ENCODE data around the gene VHLL.

The VHLL gene

GRCh38 chr1:156291226-156292061 lies 7.7 kb downstream of the VHLL start:
- peak overlapping the region; percentile 57 to 93 for H3K27ac ChIP-seq
- DNase-seq (ENCODE audit: low spot score): peak; percentile 94
- H3K4me3 ChIP-seq: peak overlapping the region; percentile 71
- TF ChIP-seq, protein P1, sequence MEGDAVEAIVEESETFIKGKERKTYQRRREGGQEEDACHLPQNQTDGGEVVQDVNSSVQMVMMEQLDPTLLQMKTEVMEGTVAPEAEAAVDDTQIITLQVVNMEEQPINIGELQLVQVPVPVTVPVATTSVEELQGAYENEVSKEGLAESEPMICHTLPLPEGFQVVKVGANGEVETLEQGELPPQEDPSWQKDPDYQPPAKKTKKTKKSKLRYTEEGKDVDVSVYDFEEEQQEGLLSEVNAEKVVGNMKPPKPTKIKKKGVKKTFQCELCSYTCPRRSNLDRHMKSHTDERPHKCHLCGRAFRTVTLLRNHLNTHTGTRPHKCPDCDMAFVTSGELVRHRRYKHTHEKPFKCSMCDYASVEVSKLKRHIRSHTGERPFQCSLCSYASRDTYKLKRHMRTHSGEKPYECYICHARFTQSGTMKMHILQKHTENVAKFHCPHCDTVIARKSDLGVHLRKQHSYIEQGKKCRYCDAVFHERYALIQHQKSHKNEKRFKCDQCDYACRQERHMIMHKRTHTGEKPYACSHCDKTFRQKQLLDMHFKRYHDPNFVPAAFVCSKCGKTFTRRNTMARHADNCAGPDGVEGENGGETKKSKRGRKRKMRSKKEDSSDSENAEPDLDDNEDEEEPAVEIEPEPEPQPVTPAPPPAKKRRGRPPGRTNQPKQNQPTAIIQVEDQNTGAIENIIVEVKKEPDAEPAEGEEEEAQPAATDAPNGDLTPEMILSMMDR (IDR thresholded peaks at IDR 0.05): no peak

DNA sequence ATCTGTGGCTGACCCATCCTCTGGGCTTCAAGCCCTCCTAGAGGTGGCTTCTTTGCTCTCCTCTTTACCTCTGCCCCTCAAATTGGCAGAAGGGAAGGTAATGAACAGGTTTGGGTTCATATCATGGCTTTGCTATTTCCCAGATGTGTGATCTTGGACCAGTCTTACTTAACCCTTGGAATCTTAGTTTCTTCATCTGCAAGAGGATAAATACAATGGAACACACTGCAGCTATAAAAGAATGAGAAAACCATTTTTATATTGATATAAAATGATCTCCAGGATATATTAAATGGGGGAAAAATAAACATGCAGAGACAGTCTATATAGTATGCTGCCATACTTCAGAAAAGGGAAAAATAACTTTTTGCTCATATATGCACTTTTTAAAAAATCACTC lies 9.2 kb downstream of the VHLL start:
- DNase-seq (ENCODE audit: low spot score): no peak
- H3K27ac ChIP-seq: no peak overlapping the region
- TF ChIP-seq, protein P1 (IDR thresholded peaks at IDR 0.05): no peak
- no peak overlapping the region for H3K4me3 ChIP-seq

GRCh38 chr1:156286061-156286460 lies 13.0 kb downstream of the VHLL start:
- H3K4me3 ChIP-seq: no peak overlapping the region
- DNase-seq (ENCODE audit: low spot score): no peak
- no peak overlapping the region for H3K27ac ChIP-seq

GRCh38 chr1:156285437-156285836 lies 13.7 kb downstream of the VHLL start:
- TF ChIP-seq, protein P1 (IDR thresholded peaks at IDR 0.05): no peak
- H3K27ac ChIP-seq: no peak overlapping the region

More at GRCh38 chr1:156286061-156286460, 13.0 kb downstream of the VHLL start:
- TF ChIP-seq, protein P1 (IDR thresholded peaks at IDR 0.05): no peak

GRCh38 chr1:156284757-156285156 lies 14.3 kb downstream of the VHLL start:
- H3K27ac ChIP-seq: no peak overlapping the region
- TF ChIP-seq, protein P1 (IDR thresholded peaks at IDR 0.05): no peak
- no peak overlapping the region for H3K4me3 ChIP-seq
- DNase-seq (ENCODE audit: low spot score): no peak

More at GRCh38 chr1:156285437-156285836, 13.7 kb downstream of the VHLL start:
- no peak overlapping the region for H3K4me3 ChIP-seq
- no peak for DNase-seq (ENCODE audit: low spot score)

DNA sequence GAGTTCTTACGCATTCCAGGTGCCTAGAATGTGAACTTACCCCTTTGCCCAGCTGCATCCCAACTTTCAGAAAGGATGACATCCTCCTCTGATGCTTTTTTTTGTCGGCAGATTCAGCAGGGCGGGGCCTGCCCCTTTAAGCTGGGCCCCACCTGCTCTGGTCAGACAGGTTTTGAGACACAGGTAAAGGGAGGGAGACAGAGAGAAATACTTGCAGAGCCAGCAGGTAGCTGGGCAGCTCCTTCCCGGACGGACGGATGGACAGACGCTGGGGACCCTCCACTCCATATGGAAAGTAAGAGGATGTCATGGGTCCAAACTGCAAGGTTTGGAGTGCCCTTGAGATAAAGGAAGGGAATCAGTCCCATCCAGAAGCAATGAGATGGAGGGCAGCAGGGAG lies 15.0 kb downstream of the VHLL start, which contains the start of gene TMEM79:
Gene TMEM79 (plus strand): TSS at position 214 of the 400 bp plus-strand sequence. CDS start 902 bp downstream, outside the sequence.
- Histone ChIP-seq H3K4me3 (peak within 1 kb of the TSS; percentile 89), H3K27ac (peak within 1 kb of the TSS in 1 of 2 donors; percentile 90)
- TF ChIP-seq, protein P1 (IDR thresholded peaks at IDR 0.05): no peak
- no peak for DNase-seq (ENCODE audit: low spot score)

- Histone ChIP-seq H3K27ac (no peak overlapping the region), H3K4me3 (peak overlapping the region; percentile 89)
- no peak for DNase-seq (ENCODE audit: low spot score)
- TF ChIP-seq, protein P1 (IDR thresholded peaks at IDR 0.05): no peak
Observed at GRCh38 chr1:156283521-156283920, 15.6 kb downstream of the VHLL start.
